ENCODE measurements around the gene SURF2. TPM values are rescaled to one million over a fixed set of nuclear protein-coding genes. Genes with fewer than 3 reads are reported as not detected.

The SURF2 gene
- total and polyA plus RNA-seq, 2 donors (not counting 3 experiments of a cell fraction or from before 2014, with no cell fraction given), result 10.6 to 14.2 TPM

GRCh38 chr9:133396952-133397351 is 40.6 kb downstream of the SURF2 start:
- DNase-seq (ENCODE audit: low read depth, low spot score), result peak; percentile 17
- intact Hi-C loops (cut with micrococcal nuclease) (loop anchor here (2.0 kb wide), 2 partner anchors 20 to 90 kb away; partner anchors contain the start of genes STKLD1 and SURF4), dilution Hi-C loops (cut with MboI; ENCODE audit: extremely low pct_ligation_motif_present, low sequenced_read_pairs) (no loop called here)
- no peaks in the 10 kb centered on the region for H4K20me1 ChIP-seq (replicated peaks; ENCODE audit: control insufficient read depth, extremely low read depth, insufficient read depth, low read length)
- H3K27ac ChIP-seq (ENCODE audit: insufficient read depth, low read depth, low read length), result no peak overlapping the region
- H3K79me2 ChIP-seq (ENCODE audit: control insufficient read depth, insufficient read depth, low read length), result no peaks in the 10 kb centered on the region
- no peaks in the 10 kb centered on the region for H3K9me3 ChIP-seq (replicated peaks; ENCODE audit: control insufficient read depth, insufficient read depth, low read length)
- H3K27me3 ChIP-seq (ENCODE audit: control insufficient read depth in 2 of 2, insufficient read depth in 2 of 2, low read length in 2 of 2), result peaks cover 0 to 3% of the 10 kb centered on the region in 2 experiments
- TF ChIP-seq EZH2 (IDR thresholded peaks at IDR 0.05; ENCODE audit: borderline replicate concordance, low read depth, low read length, severe bottlenecking) (no peak), GATA2 (IDR thresholded peaks at IDR 0.05; ENCODE audit: insufficient read depth, insufficient read length, low read depth, low read length) (no peak), JUN (IDR thresholded peaks at IDR 0.05; ENCODE audit: borderline replicate concordance, insufficient read depth, insufficient read length, low read depth) (no peak), MYC (IDR thresholded peaks at IDR 0.05; ENCODE audit: low read depth, low read length) (no peak)
- TF ChIP-seq, protein P1, sequence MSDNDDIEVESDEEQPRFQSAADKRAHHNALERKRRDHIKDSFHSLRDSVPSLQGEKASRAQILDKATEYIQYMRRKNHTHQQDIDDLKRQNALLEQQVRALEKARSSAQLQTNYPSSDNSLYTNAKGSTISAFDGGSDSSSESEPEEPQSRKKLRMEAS (IDR thresholded peaks at IDR 0.05; ENCODE audit: insufficient read depth, insufficient read length), result no peak
- TF ChIP-seq, protein P2, sequence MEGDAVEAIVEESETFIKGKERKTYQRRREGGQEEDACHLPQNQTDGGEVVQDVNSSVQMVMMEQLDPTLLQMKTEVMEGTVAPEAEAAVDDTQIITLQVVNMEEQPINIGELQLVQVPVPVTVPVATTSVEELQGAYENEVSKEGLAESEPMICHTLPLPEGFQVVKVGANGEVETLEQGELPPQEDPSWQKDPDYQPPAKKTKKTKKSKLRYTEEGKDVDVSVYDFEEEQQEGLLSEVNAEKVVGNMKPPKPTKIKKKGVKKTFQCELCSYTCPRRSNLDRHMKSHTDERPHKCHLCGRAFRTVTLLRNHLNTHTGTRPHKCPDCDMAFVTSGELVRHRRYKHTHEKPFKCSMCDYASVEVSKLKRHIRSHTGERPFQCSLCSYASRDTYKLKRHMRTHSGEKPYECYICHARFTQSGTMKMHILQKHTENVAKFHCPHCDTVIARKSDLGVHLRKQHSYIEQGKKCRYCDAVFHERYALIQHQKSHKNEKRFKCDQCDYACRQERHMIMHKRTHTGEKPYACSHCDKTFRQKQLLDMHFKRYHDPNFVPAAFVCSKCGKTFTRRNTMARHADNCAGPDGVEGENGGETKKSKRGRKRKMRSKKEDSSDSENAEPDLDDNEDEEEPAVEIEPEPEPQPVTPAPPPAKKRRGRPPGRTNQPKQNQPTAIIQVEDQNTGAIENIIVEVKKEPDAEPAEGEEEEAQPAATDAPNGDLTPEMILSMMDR (IDR thresholded peaks at IDR 0.05; ENCODE audit: extremely low read depth in 1 of 2, insufficient read depth in 1 of 2, low read depth in 1 of 2, low read length in 2 of 2), result peak; percentile 27 to 50
- no peak for FAIRE-seq
- CTCF ChIA-PET, result interaction anchor here (1.4 to 3.6 kb wide), 2 partner anchors 19 to 89 kb away, joined by 3 to 10 read pairs; no protein-coding TSS in a partner anchor
- no peak overlapping the region for H3K4me3 ChIP-seq (replicated peaks in 1 of 3; ENCODE audit: insufficient read depth in 1 of 3, low read depth in 1 of 3, low read length in 3 of 3)
- no peak overlapping the region for H3K4me2 ChIP-seq (ENCODE audit: insufficient read depth, low read length)
- H3K9ac ChIP-seq (replicated peaks; ENCODE audit: extremely low read depth, insufficient read depth, low read length), result no peak overlapping the region
- POLR2A ChIA-PET, result no interaction called here
- H3K36me3 ChIP-seq (ENCODE audit: control insufficient read depth in 2 of 2, extremely low read depth in 1 of 2, insufficient read depth in 2 of 2, low read length in 2 of 2), result no peaks in the 10 kb centered on the region
- no TSS peak for BruUV-seq (replicated peaks)
- no peak overlapping the region for H2AFZ ChIP-seq (ENCODE audit: low read depth, low read length)
- no peaks in the 10 kb centered on the region for H3K9me1 ChIP-seq (replicated peaks; ENCODE audit: control insufficient read depth, extremely low read depth, insufficient read depth, low read length)
- H3K4me1 ChIP-seq (ENCODE audit: control insufficient read depth, extremely low read depth, insufficient read depth, low read length), result no peaks in the 10 kb centered on the region
